GM12878 (cell line): ENCODE measurements around the gene UBE2L6.

Experiments
- EZH2 ChIP-seq: IDR thresholded peaks from 2 replicates; pipeline ENCODE4 v1.6.1; 2012; ENCODE audit warnings: low read depth, mild to moderate bottlenecking, control low read depth, inconsistent platforms, low read length, borderline replicate concordance; ENCODE audit not compliant: control insufficient read depth
- NR2C2 ChIP-seq: IDR thresholded peaks from 2 replicates; pipeline ENCODE4 v1.6.1; 2011; ENCODE audit warnings: borderline replicate concordance, low read depth; ENCODE audit not compliant: control insufficient read depth, insufficient read length
- RAD21 ChIP-seq: IDR thresholded peaks from 2 replicates; pipeline ENCODE4 v1.6.1; 2011; ENCODE audit warnings: mild to moderate bottlenecking, low read depth, low read length, moderate library complexity; ENCODE audit not compliant: insufficient read depth
- SP1 ChIP-seq: IDR thresholded peaks from one replicate; pipeline ENCODE4 v1.6.1; 2011; ENCODE audit warnings: low read depth, low read length
- ZNF217 ChIP-seq: fragments of 450-650 bp; IDR thresholded peaks from 2 replicates; pipeline ENCODE4 v1.6.1; 2017; ENCODE audit warnings: antibody characterized with exemption, mild to moderate bottlenecking
- TF ChIP-seq, protein P1 (sequence below), 3 experiments: IDR thresholded peaks in 2 of 3; conservative IDR thresholded peaks in 1 of 3; 2 replicates each; pipeline ENCODE4 v1.5.1; 2011; ENCODE audit warnings: low read depth in 3 of 3, low read length in 3 of 3, mild to moderate bottlenecking in 3 of 3, control low read depth in 2 of 3, moderate library complexity in 2 of 3, inconsistent platforms in 1 of 3, mixed read lengths in 1 of 3; ENCODE audit not compliant: control insufficient read depth in 2 of 3, insufficient read depth in 1 of 3; ENCODE audit errors: extremely low read depth in 1 of 3
- TF ChIP-seq, protein P2 (sequence below): IDR thresholded peaks from 2 replicates; pipeline ENCODE4 v1.6.1; 2011; ENCODE audit warnings: low read depth, low read length, improper control_type of control experiment, borderline replicate concordance
- TF ChIP-seq, protein P3 (sequence below): IDR thresholded peaks from 2 replicates; pipeline ENCODE4 v1.6.1; 2012; ENCODE audit warnings: low read depth, low read length, improper control_type of control experiment

DNA sequence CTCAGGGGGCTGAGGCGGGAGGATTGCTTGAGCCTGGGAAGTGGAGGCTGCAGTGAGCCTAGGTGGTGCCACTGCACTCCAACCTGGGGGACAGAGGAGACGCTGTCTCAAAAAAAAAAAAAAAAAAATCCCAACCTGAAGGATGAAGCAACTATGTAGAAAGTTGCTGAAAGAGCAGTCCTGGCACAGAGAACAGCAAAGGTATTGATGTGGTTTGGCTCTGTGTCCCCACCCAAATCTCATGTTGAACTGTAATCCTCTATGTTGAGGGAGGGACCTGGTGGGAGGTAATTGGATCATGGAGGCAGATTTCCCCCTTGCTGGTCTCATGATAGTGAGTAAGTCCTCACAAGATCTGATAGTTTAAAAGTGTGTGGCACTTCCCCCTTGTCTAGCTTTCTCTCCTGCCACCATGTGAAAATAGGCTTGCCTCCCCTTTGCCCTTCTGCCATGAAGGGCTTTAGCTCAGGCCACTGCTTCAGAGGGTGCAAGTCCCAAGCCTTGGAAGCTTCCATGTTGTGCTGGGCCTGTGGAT lies 19.3 kb upstream of the UBE2L6 start:
- TF ChIP-seq, protein P1, sequence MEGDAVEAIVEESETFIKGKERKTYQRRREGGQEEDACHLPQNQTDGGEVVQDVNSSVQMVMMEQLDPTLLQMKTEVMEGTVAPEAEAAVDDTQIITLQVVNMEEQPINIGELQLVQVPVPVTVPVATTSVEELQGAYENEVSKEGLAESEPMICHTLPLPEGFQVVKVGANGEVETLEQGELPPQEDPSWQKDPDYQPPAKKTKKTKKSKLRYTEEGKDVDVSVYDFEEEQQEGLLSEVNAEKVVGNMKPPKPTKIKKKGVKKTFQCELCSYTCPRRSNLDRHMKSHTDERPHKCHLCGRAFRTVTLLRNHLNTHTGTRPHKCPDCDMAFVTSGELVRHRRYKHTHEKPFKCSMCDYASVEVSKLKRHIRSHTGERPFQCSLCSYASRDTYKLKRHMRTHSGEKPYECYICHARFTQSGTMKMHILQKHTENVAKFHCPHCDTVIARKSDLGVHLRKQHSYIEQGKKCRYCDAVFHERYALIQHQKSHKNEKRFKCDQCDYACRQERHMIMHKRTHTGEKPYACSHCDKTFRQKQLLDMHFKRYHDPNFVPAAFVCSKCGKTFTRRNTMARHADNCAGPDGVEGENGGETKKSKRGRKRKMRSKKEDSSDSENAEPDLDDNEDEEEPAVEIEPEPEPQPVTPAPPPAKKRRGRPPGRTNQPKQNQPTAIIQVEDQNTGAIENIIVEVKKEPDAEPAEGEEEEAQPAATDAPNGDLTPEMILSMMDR (IDR thresholded peaks at IDR 0.05 in 2 of 3, conservative IDR thresholded peaks at IDR 0.05 in 1 of 3; ENCODE audit: control insufficient read depth in 2 of 3, extremely low read depth in 1 of 3, insufficient read depth in 1 of 3, low read depth in 3 of 3, low read length in 3 of 3), result no peak
- TF ChIP-seq, protein P2, sequence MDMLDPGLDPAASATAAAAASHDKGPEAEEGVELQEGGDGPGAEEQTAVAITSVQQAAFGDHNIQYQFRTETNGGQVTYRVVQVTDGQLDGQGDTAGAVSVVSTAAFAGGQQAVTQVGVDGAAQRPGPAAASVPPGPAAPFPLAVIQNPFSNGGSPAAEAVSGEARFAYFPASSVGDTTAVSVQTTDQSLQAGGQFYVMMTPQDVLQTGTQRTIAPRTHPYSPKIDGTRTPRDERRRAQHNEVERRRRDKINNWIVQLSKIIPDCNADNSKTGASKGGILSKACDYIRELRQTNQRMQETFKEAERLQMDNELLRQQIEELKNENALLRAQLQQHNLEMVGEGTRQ, result no peak
- TF ChIP-seq NR2C2 (no peak), EZH2 (no peak), ZNF217 (no peak), SP1 (no peak), RAD21 (no peak)
- TF ChIP-seq, protein P3, sequence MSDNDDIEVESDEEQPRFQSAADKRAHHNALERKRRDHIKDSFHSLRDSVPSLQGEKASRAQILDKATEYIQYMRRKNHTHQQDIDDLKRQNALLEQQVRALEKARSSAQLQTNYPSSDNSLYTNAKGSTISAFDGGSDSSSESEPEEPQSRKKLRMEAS, result no peak
